ENCODE data around the gene APOC1.

Gene APOC1

GRCh38 chr19:44955505-44956439, 41.4 kb downstream of the APOC1 start:
- peak; percentile 76 for DNase-seq

GRCh38 chr19:44957526-44957925, 43.1 kb downstream of the APOC1 start:
- DNase-seq = no peak

GRCh38 chr19:44958090-44958489, 43.7 kb downstream of the APOC1 start:
- DNase-seq = no peak

GRCh38 chr19:44959691-44960090, 45.3 kb downstream of the APOC1 start:
- DNase-seq = no peak

GRCh38 chr19:44960906-44961728, 46.7 kb downstream of the APOC1 start:
- no peak for DNase-seq

GRCh38 chr19:44961821-44962220, 47.4 kb downstream of the APOC1 start:
- no peak for DNase-seq

GRCh38 chr19:44968118-44968517, 53.7 kb downstream of the APOC1 start:
- no peak for DNase-seq

- DNase-seq = no peak
Observed at GRCh38 chr19:44968670-44969069, 54.3 kb downstream of the APOC1 start.
